Ascending aorta (tissue), 2 donors: ENCODE measurements around the gene ZBTB39. TPM values are rescaled to one million over a fixed set of nuclear protein-coding genes. Genes with fewer than 3 reads are reported as not detected.

Experiments used
- DNase-seq, 2 donors: peaks; one replicate each; pipeline ENCODE4 v3.0.0-alpha.2; 2019; ENCODE audit warnings: low spot score in 2 of 2
- H3K27ac ChIP-seq, 2 donors: fragments of 200-600 bp; sonication (generic); one replicate each; pipeline ENCODE4 v1.5.1; 2016 to 2017; ENCODE audit warnings: mild to moderate bottlenecking in 1 of 2
- H3K27me3 ChIP-seq: fragments of 200-600 bp; sonication (generic); one replicate; pipeline ENCODE4 v1.5.1; 2017
- H3K36me3 ChIP-seq, 2 donors: fragments of 200-600 bp; sonication (generic); one replicate each; pipeline ENCODE4 v1.5.1; 2016
- H3K4me1 ChIP-seq, 2 donors: fragments of 200-600 bp; sonication (generic); one replicate each; pipeline ENCODE4 v1.5.1; 2016 to 2017; ENCODE audit warnings: mild to moderate bottlenecking in 1 of 2
- H3K4me3 ChIP-seq, 2 donors: fragments of 200-600 bp; sonication (generic); one replicate each; pipeline ENCODE4 v1.5.1; 2016 to 2017; ENCODE audit warnings: mild to moderate bottlenecking in 1 of 2
- H3K9me3 ChIP-seq, 2 donors: fragments of 200-600 bp; sonication (generic); one replicate each; pipeline ENCODE4 v1.5.1; 2016
- intact Hi-C: fragments of 100-400 bp; cut with DNase I; formaldehyde crosslinking; loops from one replicate; pipeline ENCODE4 v1.15.1; 2023
- total RNA-seq: library from RNA; depleted of rRNA; stranded (reverse); fragments of >200 nt; gene quantifications from one replicate; pipeline ENCODE4 v1.1.0, GENCODE V29; 2016
- TF ChIP-seq, protein P1 (sequence below), 3 experiments: fragments of 200-600 bp in 2 of 3; fragments of 450-650 bp in 1 of 3; sonication (generic) in 2 of 3; IDR thresholded peaks; one replicate each; pipeline ENCODE4 v1.5.1; 2016 to 2019; ENCODE audit warnings: antibody characterized with exemption in 3 of 3, mild to moderate bottlenecking in 1 of 3, moderate library complexity in 1 of 3

The ZBTB39 gene
- total RNA-seq, 1 donor from 2014 or later = 5.9 TPM

DNA sequence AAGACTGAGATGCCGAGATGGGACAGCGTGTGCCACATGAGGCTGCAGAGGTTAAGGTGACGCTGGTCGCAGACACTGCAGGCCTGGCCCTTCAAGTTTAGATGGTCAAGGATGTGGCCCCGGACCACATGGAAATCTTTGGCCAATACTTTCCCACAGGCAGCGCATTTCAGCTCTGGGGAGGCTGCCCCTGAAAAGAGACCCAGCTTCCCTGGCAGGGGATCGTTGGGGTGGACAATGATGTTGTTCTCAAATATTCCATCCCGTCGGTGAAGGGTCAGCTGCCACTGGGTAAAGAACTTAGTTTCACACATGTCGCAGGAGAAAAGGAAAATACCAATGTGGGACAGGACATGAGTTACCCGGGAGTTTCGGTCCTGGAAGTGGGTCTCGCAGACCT lies 3.0 kb downstream of the ZBTB39 start:
- Histone ChIP-seq H3K4me1 (peaks cover 0 to 7% of the 10 kb centered on the region in 2 donors), H3K36me3 (peaks cover 27 to 44% of the 10 kb centered on the region in 2 donors)
- intact Hi-C loops = no loop called here

DNA sequence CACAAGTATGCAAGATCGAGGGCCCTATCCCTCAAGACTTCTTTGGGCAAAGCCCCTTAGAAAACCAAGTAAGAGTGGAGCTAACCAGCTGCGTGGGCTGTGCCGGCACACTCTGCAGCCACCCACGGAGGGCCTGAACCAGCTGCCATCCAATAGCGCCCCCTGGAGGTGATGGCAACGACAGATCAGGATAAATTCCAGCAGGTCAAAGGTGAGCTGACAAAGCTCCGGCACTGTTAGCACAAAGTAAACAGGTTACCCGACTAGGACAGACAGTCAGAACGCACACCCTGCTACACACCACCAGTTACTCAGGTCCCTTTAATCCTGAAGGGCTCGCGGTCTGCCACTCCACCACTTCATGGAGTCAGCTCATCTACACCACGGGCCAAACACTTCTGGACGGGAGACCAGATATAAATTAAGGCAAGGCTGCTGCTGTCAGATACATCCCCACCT lies 4.9 kb downstream of the ZBTB39 start:
- Histone ChIP-seq H3K4me3 (no peak overlapping the region), H3K27ac (no peak overlapping the region), H3K36me3 (peaks cover 27 to 49% of the 10 kb centered on the region in 2 donors), H3K9me3 (no peaks in the 10 kb centered on the region), H3K4me1 (peaks cover 0 to 2% of the 10 kb centered on the region in 2 donors), H3K27me3 (no peaks in the 10 kb centered on the region)
- peak in 1 of 2 donors; percentile 75 for DNase-seq
- intact Hi-C loops = no loop called here
- TF ChIP-seq, protein P1, sequence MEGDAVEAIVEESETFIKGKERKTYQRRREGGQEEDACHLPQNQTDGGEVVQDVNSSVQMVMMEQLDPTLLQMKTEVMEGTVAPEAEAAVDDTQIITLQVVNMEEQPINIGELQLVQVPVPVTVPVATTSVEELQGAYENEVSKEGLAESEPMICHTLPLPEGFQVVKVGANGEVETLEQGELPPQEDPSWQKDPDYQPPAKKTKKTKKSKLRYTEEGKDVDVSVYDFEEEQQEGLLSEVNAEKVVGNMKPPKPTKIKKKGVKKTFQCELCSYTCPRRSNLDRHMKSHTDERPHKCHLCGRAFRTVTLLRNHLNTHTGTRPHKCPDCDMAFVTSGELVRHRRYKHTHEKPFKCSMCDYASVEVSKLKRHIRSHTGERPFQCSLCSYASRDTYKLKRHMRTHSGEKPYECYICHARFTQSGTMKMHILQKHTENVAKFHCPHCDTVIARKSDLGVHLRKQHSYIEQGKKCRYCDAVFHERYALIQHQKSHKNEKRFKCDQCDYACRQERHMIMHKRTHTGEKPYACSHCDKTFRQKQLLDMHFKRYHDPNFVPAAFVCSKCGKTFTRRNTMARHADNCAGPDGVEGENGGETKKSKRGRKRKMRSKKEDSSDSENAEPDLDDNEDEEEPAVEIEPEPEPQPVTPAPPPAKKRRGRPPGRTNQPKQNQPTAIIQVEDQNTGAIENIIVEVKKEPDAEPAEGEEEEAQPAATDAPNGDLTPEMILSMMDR (IDR thresholded peaks at IDR 0.05) = peak; percentile 47 to 64 (median 54)

More for the DNA sequence above, 3.0 kb downstream of the ZBTB39 start:
- no peak overlapping the region for H3K27ac ChIP-seq
- no peaks in the 10 kb centered on the region for H3K27me3 ChIP-seq
- TF ChIP-seq, protein P1 (IDR thresholded peaks at IDR 0.05) = no peak
- no peak overlapping the region for H3K4me3 ChIP-seq
- no peaks in the 10 kb centered on the region for H3K9me3 ChIP-seq
- DNase-seq = no peak

DNA sequence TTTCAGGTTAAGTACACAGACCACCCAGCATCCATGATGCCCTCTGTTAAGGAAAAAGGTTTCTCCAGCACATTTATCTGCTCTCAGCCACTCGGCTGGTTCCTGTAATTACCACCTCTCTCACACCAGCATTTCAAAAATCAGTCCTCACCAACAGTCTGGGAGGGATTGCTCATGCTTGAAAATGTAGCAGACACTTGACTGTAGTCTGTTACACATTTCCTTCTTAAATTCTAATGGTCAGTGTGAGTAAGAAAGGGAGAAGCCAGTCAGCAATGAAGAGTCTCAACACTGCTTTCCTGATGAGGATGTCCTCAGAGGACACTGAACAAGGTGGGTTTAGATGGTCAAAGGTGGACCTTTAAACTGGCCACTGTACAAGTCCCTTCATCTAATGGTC lies 6.0 kb downstream of the ZBTB39 start:
- H3K36me3 ChIP-seq = peaks cover 27 to 57% of the 10 kb centered on the region in 2 donors

DNA sequence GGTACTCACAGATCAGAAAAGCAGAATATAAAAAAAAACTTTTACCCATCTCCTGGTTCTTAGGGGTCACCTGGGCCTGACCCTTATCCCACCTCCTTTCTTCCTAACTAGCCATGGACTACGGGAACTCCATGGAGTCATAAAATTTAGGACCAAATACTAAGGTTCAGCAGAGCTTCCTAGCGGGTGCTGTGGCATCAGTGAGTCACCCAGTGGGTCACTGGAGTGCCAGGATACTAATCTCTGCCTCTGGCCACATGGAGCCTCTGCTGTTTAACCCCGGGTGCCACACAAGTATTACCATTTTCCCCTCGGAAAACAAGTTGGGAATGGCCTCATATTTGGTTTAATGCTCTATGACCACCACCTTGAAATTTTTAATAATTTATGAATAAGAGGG lies 6.9 kb downstream of the ZBTB39 start:
- Histone ChIP-seq H3K4me3 (no peak overlapping the region), H3K27ac (no peak overlapping the region), H3K9me3 (no peaks in the 10 kb centered on the region), H3K36me3 (peaks cover 26 to 58% of the 10 kb centered on the region in 2 donors), H3K4me1 (no peaks in the 10 kb centered on the region), H3K27me3 (no peaks in the 10 kb centered on the region)
- intact Hi-C loops = no loop called here
- TF ChIP-seq, protein P1 (IDR thresholded peaks at IDR 0.05) = no peak
- DNase-seq = no peak

More for the DNA sequence above, 6.0 kb downstream of the ZBTB39 start:
- TF ChIP-seq, protein P1 (IDR thresholded peaks at IDR 0.05) = no peak
- intact Hi-C loops = no loop called here
- Histone ChIP-seq H3K9me3 (no peaks in the 10 kb centered on the region), H3K27me3 (no peaks in the 10 kb centered on the region), H3K4me3 (no peak overlapping the region), H3K4me1 (no peaks in the 10 kb centered on the region), H3K27ac (no peak overlapping the region)
- DNase-seq = peak in 1 of 2 donors; percentile 28

DNA sequence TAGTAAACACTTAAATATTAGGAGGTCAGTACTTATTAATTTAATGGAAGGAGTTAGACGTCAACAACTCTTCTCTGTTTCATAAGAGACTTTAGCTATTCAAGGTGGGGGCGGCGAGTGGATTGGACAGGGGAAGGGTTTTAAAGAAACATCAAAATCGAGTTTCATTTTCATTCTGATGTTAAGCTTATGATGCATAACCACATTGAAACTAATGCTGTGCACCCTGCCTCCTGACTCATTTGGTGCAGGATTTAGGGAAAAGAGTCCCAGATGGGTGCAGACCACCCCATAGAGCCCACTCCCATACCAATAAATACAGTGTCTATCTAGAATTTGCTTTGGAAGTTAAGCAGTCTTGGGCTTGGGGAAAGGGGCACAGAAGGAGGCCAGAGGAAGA lies 7.4 kb downstream of the ZBTB39 start:
- TF ChIP-seq, protein P1 (IDR thresholded peaks at IDR 0.05) = no peak
- no peaks in the 10 kb centered on the region for H3K4me1 ChIP-seq
- intact Hi-C loops = no loop called here
- DNase-seq = no peak
- H3K9me3 ChIP-seq = no peaks in the 10 kb centered on the region
- no peak overlapping the region for H3K4me3 ChIP-seq
- H3K27ac ChIP-seq = no peak overlapping the region
- H3K27me3 ChIP-seq = no peaks in the 10 kb centered on the region
- H3K36me3 ChIP-seq = peaks cover 21 to 53% of the 10 kb centered on the region in 2 donors

DNA sequence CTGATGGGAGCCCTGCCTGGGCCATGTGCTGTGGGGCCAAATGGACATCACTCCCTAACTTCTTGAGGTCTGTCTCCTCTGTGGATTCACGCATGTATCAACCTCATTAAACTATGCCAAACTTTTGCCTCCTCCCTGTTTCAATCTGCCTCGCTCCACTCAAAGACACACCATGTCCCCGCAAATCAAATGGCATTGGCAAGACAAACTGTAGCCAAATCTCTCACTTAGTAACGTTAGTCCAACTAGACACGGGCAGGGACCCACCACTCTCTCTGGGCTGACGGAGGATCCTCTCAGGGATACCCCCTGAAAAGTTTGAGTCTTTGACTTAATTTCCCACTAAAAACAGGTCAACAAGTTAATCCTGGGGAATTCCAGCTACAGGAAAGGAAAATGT lies 8.0 kb downstream of the ZBTB39 start:
- intact Hi-C loops = no loop called here
- Histone ChIP-seq H3K4me1 (no peaks in the 10 kb centered on the region), H3K27ac (no peak overlapping the region), H3K9me3 (no peaks in the 10 kb centered on the region), H3K4me3 (no peak overlapping the region), H3K36me3 (peaks cover 14 to 47% of the 10 kb centered on the region in 2 donors), H3K27me3 (no peaks in the 10 kb centered on the region)
- TF ChIP-seq, protein P1 (IDR thresholded peaks at IDR 0.05) = no peak
- no peak for DNase-seq
